Breast epithelium (tissue), 4 donors: ENCODE data around the gene GNB5. TPM values are rescaled to one million over a fixed set of nuclear protein-coding genes. Genes with fewer than 3 reads are reported as not detected.
"Not testable (repeated sequence)": the region's sequence is repeated elsewhere in the genome, so short reads cannot be mapped to it uniquely, and the experiment has no call there.

Source experiments
- DNase-seq, 2 donors: peaks; one replicate each; pipeline ENCODE4 v3.0.0-alpha.2; 2019; ENCODE audit warnings: low spot score in 2 of 2
- H3K27ac ChIP-seq, 2 donors: fragments of 200-600 bp; sonication (generic) in 1 of 2; one replicate each; pipeline ENCODE4 v1.5.1; 2016 to 2019; ENCODE audit warnings: mild to moderate bottlenecking in 1 of 2
- H3K27me3 ChIP-seq, 2 donors: fragments of 200-600 bp; sonication (generic) in 1 of 2; one replicate each; pipeline versions ENCODE4 v1.5.1 to v1.6.0; 2017 to 2019; ENCODE audit warnings: control low read depth in 1 of 2, mild to moderate bottlenecking in 1 of 2
- H3K36me3 ChIP-seq: fragments of 200-600 bp; one replicate; pipeline ENCODE4 v1.5.1; 2019
- H3K4me1 ChIP-seq, 2 donors: fragments of 200-600 bp; sonication (generic); one replicate each; pipeline ENCODE4 v1.5.1; 2016 to 2019; ENCODE audit warnings: control low read depth in 1 of 2
- H3K4me3 ChIP-seq, 3 donors: fragments of 200-600 bp; sonication (generic); 1 replicate in 2 of 3; 2 replicates in 1 of 3; pipeline ENCODE4 v1.5.1; 2016 to 2019; ENCODE audit warnings: mild to moderate bottlenecking in 3 of 3, moderate library complexity in 2 of 3
- H3K9me3 ChIP-seq, 2 donors: fragments of 200-600 bp; sonication (generic) in 1 of 2; one replicate each; pipeline ENCODE4 v1.5.1; 2016 to 2019; ENCODE audit warnings: control low read depth in 1 of 2
- POLR2A ChIP-seq: fragments of 450-650 bp; IDR thresholded peaks from one replicate; pipeline ENCODE4 v1.6.1; 2016; ENCODE audit warnings: antibody characterized with exemption, mild to moderate bottlenecking, moderate library complexity
- POLR2AphosphoS5 ChIP-seq, 3 donors: sonication (generic); formaldehyde crosslinking; IDR thresholded peaks; one replicate each; pipeline ENCODE4 v1.6.1; 2017; ENCODE audit warnings: antibody characterized with exemption in 3 of 3
- intact Hi-C: fragments of 100-400 bp; cut with DNase I; formaldehyde crosslinking; loops from one replicate; pipeline ENCODE4 v1.15.1; 2023; ENCODE audit warnings: low total_unique reads
- total RNA-seq, 3 donors: library from RNA; depleted of rRNA; stranded (reverse); fragments of >200 nt; gene quantifications; one replicate each; pipeline ENCODE4 v1.1.0, GENCODE V29; 2016
- TF ChIP-seq, protein P1 (sequence below), 3 donors: fragments of 450-650 bp; IDR thresholded peaks; one replicate each; pipeline ENCODE4 v1.5.1; 2016 to 2017; ENCODE audit warnings: antibody characterized with exemption in 3 of 3, mild to moderate bottlenecking in 3 of 3, moderate library complexity in 3 of 3

The GNB5 gene
- total RNA-seq, 3 donors from 2014 or later, result 18.9 to 43.9 (median 43.9) TPM

DNA sequence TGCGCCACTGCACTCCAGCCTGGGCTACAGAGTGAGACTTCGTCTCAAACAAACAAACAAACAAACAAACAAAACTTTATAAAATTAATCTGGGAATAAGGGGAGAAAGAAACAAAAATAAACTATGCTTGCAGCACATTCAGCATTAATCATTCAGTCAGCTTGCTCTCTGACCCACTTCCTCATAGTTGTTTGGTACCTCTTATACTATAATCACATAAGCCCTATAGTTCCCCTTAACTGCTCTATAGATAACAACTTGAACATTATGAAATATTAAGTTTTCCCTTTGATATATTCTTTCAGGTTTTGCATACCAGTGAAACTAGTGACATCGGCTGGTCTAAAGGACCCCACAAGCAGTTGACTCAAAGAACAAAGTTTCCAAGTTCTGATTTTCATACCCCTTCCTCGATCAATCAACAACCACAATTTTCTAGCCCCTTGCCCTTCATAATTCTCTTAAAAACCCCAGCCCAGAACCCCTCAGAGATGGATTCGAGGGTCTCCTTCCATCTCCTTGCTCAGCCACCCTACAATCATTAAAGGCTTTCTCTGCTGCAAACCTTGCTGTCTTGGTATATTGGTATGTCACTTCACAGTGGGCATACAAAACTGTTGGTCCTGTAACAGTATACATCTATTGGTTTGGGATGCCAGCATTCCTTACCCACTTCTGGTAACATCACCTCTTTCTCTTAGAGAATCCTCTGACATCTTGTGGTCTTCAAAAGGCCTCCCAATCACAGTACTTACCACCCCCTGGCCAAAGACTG is 105.0 kb downstream of the GNB5 start:
- no peak overlapping the region for H3K4me3 ChIP-seq
- no peaks in the 10 kb centered on the region for H3K36me3 ChIP-seq
- no peaks in the 10 kb centered on the region for H3K4me1 ChIP-seq
- H3K27me3 ChIP-seq, result no peaks in the 10 kb centered on the region
- H3K9me3 ChIP-seq, result peaks cover 0 to 12% of the 10 kb centered on the region in 2 donors
- no peak for DNase-seq
- H3K27ac ChIP-seq, result no peak overlapping the region
- TF ChIP-seq, protein P1, sequence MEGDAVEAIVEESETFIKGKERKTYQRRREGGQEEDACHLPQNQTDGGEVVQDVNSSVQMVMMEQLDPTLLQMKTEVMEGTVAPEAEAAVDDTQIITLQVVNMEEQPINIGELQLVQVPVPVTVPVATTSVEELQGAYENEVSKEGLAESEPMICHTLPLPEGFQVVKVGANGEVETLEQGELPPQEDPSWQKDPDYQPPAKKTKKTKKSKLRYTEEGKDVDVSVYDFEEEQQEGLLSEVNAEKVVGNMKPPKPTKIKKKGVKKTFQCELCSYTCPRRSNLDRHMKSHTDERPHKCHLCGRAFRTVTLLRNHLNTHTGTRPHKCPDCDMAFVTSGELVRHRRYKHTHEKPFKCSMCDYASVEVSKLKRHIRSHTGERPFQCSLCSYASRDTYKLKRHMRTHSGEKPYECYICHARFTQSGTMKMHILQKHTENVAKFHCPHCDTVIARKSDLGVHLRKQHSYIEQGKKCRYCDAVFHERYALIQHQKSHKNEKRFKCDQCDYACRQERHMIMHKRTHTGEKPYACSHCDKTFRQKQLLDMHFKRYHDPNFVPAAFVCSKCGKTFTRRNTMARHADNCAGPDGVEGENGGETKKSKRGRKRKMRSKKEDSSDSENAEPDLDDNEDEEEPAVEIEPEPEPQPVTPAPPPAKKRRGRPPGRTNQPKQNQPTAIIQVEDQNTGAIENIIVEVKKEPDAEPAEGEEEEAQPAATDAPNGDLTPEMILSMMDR (IDR thresholded peaks at IDR 0.05), result no peak
- no peak for TF ChIP-seq POLR2A
- TF ChIP-seq POLR2AphosphoS5 (IDR thresholded peaks at IDR 0.05), result no peak
- intact Hi-C loops, result no loop called here

DNA sequence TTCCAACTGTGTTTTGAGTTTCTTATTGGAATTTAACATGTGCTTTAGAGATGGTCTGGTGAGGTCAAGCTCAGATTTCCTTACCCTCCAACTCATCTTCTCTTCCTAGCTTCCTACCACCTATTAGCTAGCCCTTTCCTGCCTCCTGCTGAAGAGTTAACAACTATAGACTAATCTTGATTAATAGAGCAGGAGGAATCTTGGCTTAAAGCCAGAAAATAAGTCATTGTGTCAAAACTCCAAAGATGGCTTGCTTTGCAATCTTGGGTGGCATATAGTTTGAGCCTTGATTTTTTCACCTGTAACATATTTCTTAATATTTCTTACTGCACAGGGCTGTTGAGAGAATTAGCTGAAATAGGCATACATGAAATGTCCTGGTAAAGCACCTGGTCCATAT is 105.9 kb downstream of the GNB5 start:
- intact Hi-C loops, result no loop called here
- Histone ChIP-seq H3K4me1 (no peaks in the 10 kb centered on the region), H3K36me3 (no peaks in the 10 kb centered on the region), H3K4me3 (no peak overlapping the region), H3K9me3 (peaks cover 0 to 12% of the 10 kb centered on the region in 2 donors), H3K27me3 (no peaks in the 10 kb centered on the region), H3K27ac (no peak overlapping the region)
- TF ChIP-seq POLR2AphosphoS5 (IDR thresholded peaks at IDR 0.05), result no peak
- TF ChIP-seq, protein P1 (IDR thresholded peaks at IDR 0.05), result no peak
- TF ChIP-seq POLR2A, result no peak
- no peak for DNase-seq

DNA sequence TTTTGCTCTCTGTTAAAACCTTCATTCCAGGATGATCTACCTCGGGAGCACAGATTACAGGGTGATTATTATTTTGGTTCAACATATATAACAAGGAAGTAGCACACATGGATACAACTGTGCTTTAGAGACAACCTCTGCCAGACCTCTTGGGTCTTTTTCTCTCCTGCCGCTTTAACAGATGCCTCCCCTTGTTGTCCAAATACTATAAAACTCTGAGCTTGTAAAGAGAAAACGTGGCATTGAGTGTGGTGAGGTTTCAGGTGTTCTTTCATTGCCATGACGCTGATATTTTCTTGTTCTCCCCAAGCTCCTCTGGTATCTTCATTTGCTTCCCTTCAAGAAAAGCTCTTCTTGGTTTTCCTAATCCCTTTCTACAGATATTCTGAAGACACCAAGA is 107.6 kb downstream of the GNB5 start:
- H3K4me3 ChIP-seq, result no peak overlapping the region
- H3K36me3 ChIP-seq, result no peaks in the 10 kb centered on the region
- TF ChIP-seq POLR2AphosphoS5 (IDR thresholded peaks at IDR 0.05), result no peak
- TF ChIP-seq POLR2A, result no peak
- TF ChIP-seq, protein P1 (IDR thresholded peaks at IDR 0.05), result no peak
- H3K27me3 ChIP-seq, result no peaks in the 10 kb centered on the region
- DNase-seq, result no peak
- H3K4me1 ChIP-seq, result no peaks in the 10 kb centered on the region
- intact Hi-C loops, result no loop called here
- H3K9me3 ChIP-seq, result peaks cover 0 to 12% of the 10 kb centered on the region in 2 donors
- H3K27ac ChIP-seq, result no peak overlapping the region

DNA sequence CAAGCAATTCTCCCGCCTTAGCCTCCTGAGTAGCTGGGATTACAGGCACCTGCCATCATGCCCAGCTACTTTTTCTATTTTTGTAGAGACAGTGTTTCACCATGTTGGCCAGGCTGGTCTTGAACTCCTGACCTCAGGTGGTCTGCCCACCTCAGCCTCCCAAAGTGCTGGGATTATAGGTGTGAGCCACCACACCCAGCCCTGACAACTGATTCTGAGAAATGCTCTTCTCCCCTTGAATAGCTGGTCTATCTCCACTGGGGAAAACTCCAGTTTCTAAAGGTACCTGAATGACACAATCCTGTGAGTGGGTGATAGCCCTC is 108.2 kb downstream of the GNB5 start:
- H3K4me1 ChIP-seq, H3K27me3 ChIP-seq, H3K36me3 ChIP-seq, H3K4me3 ChIP-seq, H3K27ac ChIP-seq, intact Hi-C loops, DNase-seq: not testable (repeated sequence)
- peaks cover 0 to 12% of the 10 kb centered on the region in 2 donors for H3K9me3 ChIP-seq

DNA sequence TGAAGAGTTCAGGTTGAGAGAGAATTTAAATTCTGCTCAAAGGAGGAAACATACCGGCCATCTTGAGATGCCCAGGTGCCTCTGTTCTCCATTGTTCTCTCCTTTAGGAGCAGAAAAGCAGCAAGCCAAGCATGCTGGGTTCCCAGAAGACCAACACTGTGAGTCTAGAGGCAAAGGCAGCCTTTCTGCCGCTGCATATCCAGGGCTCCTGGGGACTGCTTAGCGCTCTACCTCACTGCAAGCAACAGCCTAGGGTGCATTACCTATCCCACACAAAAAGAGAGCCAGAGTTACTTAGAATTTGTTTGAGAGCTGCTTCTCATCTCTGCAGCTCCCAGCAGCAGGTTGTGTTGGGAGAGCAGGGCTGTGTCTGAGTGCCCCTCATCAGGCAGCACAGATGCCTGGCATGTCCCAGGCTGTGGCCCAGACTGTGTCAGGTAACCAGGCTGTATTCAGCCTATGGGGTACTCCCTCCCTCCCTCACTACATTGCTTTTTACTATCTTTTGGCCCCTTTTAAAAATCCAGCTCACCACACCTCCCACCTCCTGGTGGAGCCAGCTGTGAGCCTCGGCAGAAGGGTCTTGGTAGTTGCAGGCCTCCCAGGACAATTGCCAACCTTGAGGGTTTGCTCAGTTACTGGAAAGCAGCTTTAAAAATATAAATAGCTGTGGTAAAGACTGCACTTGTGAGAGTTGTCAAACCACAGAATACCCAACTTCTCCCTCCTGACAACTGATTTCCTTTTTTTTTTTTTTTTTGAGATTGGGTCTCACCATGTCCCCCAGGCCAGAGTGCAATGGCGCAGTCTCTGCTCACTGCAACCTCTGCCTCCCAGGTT is 108.8 kb downstream of the GNB5 start:
- no peak overlapping the region for H3K4me3 ChIP-seq
- H3K27ac ChIP-seq, result no peak overlapping the region
- DNase-seq, result no peak
- TF ChIP-seq, protein P1 (IDR thresholded peaks at IDR 0.05), result no peak
- no peak for TF ChIP-seq POLR2AphosphoS5 (IDR thresholded peaks at IDR 0.05)
- no peak for TF ChIP-seq POLR2A
- no peaks in the 10 kb centered on the region for H3K27me3 ChIP-seq
- intact Hi-C loops, result no loop called here
- H3K36me3 ChIP-seq, result no peaks in the 10 kb centered on the region
- H3K9me3 ChIP-seq, result peaks cover 0 to 12% of the 10 kb centered on the region in 2 donors
- H3K4me1 ChIP-seq, result no peaks in the 10 kb centered on the region
